NCI-H2171 (cell line): ENCODE measurements around the gene ATP10A.
A peak's percentile ranks its signal among the peaks of the same experiment; 100 is the strongest.
"Not testable (repeated sequence)": the region's sequence is repeated elsewhere in the genome, so short reads cannot be mapped to it uniquely, and the experiment has no call there.

ENCODE experiments used
- DNase-seq: peaks from one replicate; lab custom pipeline; 2025; lab: John Stamatoyannopoulos, UW

Gene ATP10A

DNA sequence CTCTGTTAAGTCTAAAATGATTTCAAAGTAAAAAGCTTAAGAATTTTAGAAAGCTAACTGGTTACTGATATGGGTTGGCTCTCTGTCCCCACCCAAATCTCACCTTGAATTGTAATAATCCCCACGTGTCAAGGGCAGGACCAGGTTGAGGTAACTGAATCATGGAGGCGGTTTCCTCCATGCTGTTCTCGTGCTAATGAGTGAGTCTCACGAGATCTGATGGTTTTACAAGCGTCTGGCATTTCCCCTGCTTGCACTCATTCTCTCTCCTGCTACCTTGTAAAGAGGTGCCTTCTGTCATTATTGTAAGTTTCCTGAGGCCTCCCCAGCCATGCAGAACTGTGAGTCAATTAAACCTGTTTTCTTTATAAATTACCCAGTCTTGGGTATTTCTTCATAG lies 7.1 kb downstream of the ATP10A start:
- DNase-seq, result not testable (repeated sequence)

DNA sequence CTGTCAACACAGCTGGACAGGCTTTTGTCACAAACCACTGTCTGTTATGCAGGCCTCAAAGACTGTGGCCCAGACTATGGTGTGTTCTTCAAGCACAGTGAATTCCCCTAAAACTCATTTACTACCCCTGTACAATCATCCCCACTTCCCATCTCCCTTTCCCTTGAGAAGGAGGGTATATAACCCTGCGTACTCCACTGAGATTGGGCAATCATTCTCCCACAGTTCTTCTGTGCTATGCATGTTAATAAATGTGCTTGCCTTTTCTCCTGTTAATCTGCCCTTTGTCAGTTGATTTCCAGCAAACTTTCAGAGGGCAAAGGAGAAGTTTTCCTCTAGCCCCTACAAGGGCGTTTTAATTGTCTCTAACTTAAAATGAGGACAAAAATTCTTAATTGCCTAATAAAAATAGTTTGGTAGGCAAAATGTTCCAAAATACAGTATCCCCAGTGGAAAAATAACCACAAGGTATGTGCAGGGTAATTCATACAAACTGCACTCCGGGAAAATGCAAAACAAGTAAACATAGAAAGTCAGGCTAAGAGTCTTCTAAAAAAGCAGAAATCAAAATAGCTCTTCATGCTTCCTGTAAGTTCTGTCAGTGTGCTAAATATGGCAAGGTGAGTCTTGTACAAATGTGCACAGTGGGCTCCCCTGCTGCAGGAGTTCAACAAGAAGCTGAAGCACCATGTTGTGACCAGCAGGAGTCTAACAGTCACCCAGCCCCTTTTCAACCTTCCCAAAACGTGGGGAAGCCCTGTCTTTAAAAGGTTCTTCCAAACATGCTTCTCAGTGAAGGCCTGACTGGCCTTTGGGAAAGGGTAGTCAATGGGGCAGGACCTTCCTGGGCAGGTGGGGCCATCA lies 10.2 kb downstream of the ATP10A start:
- DNase-seq, result no peak

DNA sequence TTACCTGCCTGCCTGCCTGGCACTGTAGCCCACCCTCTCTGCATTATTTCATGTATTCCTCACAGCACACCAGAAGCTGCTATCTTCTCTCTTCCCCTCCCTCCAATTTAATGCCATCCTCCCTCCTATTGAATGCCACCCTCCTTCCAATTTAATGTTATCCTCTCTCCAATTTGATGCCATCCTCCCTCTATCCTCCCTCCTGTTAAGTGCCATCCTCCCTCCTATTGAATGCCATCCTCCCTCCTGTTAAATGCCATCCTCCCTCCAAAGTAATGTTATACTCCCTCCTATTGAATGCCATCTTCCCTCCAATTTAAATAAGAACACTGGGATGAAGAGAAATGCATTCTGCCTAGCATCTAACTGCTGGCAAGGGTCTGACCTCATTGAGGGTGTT lies 11.1 kb downstream of the ATP10A start:
- no peak for DNase-seq

DNA sequence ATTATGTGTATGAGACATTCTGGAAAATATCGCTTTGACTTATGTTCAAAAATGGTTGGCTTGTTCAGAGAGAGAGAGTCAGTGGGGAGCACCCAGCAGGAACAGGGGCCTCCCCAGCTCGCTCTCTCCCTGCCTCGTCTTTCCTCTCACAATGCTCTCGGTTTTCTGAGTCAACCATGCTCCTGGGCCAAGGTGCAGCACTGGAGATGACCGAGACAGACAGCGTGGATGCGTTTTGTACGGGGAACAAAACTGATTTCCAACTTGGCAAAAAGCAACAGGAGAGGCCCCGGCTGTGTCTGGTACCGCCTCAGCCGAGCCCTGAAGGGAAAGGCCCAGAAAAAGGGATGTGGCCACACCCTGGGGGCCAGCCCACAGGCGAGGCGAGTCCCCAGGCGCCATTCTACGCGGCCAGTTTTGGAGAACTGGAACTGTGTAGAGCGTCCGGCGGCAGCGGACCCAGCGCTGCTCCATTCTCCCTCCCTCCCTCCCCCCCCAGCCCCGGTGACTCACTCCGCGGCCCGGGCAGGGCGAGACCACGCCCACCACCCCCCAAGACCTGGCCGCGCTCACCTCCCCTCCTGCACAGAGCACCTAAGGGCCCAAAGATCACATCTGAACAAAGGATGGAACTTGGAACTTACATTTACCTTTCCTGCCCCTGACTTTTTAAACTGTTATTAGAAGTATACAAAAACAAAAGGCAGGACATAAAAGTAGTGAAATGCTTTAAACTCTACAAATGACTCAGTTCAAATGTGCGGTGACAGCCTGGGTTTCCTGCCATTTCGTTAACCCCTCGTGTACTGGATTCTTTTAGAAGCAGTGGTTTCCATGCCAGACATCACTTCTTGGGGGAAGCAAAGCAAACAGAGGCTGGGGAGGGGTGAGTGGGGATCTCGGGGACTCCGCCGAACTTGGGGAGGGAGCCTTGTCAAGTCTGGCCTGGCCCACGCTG lies 12.7 kb downstream of the ATP10A start:
- DNase-seq, result no peak

DNA sequence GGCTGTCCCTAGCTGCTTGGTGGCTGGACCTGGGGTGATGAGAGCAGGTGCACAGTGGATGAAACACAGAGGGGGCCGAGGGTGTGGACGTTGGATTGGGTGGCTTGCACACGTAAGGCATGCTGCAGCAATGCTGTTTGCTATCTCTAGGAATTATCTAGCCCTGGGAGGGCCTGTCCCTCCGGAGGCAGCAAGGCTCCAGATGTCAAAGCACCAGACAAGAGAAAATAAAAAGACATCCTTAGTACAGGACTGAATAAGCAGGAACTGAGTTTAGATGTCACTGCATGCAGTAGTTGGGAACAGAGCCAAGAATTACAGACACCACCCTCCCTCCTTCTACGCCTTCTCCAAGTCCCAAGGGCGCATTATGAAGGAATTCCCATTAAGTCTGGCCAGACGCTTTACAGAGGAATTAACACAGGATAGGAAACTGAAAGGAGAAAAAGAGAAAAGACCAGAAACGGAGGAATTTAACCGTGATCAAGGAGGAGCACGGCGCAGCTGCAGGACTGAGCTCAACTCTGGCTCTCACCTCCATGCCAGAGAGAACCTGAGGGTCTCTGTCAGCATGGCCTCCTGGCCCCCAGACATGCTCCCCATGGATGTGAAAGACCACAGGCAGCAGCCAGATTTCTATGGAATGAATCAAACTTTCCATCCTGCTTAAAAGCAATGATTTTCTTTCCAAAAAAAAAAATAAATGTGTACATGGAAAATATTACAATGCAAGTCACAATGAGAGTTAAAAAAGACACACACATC lies 13.8 kb downstream of the ATP10A start:
- no peak for DNase-seq

DNA sequence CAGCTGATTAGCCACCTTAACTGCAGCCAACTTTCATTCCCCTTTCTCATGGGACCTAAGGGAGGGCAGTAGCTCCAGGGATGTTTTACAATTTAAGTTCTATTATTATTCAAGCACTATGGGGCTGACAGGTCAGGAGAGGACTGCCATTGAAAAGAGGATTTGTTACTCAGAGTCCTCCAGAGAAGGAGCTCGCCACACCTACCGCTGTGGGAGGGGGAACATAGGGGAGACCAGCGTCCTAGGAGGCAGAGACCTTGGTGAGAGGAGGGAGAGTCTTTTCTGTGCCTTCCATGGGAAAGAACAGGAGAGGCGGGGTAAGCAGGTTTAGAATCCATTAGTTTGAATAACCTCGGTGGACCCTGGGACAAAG lies 14.4 kb downstream of the ATP10A start:
- DNase-seq, result no peak

DNA sequence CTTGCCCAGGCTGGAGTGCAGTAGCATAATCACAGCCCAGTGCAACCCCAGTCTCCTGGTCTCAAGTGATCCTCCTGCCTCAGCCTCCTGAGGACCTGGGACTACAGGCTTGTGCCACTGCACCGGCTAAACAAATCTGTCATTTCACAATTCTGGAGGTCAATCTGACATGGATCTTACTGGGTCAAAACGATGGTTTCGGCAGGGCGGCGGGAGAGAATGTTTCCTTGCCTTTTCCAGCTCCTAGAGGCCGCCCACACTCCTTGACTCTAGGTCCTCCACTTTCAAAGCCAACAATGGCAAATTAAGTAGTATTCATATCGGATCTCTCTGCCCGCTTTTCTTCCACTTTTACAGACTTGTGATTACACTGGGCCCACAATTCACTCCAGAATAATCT lies 14.8 kb downstream of the ATP10A start:
- DNase-seq, result no peak

DNA sequence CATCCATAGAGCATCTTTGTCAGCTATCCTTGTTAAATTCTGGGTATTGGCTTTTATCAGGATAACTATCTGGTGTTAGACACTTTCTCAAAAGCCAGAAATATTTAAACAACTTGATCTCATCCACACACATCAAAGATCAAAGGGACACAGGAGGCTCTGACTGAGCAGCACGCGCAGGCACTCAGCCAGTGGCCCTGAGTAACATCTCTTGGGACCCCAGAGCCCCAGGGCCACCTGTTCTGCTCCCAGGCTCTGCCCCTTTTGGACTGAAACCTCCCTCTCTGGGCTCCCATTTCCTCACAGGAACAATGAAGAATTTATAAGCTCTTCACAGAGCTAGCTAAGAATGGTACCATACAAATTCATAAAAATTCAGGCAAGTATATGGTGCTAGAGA lies 16.1 kb downstream of the ATP10A start:
- DNase-seq, result peak; percentile 33

DNA sequence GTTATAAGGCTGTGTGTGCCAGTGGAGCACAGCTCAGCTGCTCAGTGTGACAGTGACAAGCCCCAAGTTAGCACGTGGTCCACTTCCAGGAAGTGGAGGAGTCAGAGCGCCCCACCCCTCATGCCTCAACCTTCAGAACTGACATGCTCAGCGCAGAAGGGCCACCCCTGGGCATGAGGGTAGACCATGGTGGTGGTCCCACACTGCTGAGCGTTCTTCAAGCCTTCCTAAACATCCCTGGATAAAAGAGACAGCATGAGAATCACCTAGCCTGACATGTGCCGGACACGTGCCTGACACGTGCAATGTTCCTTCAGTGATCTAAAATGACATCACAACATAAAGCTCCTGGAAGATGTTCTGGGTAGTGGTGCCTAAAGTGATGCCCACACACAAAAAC lies 16.8 kb downstream of the ATP10A start:
- DNase-seq, result no peak

DNA sequence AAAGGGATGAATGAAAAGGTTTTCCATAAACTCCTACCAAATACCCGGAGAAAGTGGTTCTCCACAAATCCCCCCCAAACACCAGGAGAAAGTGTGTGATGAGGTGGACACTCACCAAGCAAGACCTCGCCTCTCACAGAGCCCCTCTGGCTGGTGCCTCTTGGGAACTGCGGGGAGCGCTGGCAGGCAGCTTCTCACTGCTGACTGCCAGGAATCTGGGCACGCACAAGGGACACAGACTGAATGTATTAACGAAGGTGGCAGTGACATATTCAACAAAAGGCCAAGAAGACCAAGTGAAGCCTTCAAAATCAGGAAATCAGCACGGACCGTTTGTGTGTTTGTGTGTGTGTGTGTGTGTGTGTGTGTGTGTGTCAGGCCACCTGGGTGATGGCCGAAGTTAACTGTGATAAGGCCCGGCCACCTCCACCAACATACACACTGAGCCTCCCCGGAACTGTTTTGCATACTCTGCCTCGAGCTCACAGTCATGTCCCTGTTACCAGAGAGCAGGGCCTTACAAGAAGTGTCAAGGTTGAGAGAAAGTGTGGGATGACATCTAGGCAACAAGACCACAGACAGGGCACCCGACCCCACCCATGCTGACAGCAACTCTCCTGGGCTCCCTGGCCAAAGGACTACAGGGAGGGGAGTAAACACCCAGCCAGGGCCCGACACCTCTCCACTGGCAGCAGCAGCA lies 18.0 kb downstream of the ATP10A start:
- no peak for DNase-seq

DNA sequence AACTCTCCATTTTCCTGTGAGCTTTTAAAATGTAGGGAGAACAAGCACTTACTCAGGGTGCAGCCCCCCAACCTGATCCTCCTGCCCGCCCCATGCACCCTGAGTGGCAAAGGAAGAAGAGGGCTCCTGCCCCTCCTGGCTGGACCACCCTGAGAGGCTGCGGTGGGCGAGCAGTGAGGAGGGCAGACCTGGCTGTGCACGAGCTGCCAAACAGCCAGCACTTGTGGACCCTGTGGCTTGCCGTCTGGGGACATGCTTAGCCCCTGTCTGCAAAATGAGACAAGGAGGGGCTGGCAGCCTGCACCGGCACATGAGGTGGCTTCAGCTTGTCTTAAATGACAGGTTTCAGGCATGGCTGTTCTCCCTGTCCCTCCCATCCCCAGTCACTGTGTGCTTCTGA lies 18.6 kb downstream of the ATP10A start:
- DNase-seq, result no peak

DNA sequence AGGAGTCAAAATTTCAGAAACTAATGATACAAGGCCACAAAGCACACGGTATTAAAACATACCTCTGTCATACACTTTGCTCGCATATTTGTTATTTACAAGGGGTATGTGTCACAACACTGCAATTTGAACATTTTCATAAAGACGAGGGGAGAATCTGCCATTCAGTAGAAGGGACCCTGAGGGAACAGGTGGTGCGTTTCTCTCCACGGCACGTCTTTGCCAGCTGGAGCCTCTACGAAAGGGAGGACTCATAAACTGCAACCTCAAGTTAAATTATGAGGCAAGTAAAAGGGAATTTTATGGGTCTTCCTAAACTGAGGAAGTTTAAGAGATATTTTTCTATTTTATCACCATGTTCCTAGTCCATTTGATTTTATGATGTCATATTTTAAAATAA lies 19.1 kb downstream of the ATP10A start:
- DNase-seq, result no peak

DNA sequence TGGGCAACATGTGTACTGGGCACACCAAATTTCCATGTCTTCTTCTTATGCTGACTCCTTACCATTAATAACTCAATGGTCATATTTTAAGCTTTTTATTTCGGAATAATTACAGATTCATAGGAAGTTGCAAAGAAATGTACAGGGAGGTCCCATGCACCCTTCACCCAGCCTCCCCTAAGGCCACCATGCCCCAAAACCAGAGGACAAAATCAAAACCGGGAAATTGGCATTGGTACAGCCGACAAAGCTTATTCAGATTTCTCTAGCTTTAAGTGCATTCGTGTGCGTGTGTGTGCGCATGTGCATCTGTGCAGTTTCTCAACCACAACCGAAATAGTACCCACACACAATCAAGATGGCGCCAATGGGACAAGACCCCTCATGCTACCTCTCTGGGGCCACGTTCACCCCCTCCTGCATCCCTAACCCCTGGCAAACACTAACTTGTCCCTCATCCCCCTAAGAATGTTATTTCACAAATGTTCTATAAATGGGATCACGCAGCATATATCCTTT lies 23.4 kb downstream of the ATP10A start:
- no peak for DNase-seq

DNA sequence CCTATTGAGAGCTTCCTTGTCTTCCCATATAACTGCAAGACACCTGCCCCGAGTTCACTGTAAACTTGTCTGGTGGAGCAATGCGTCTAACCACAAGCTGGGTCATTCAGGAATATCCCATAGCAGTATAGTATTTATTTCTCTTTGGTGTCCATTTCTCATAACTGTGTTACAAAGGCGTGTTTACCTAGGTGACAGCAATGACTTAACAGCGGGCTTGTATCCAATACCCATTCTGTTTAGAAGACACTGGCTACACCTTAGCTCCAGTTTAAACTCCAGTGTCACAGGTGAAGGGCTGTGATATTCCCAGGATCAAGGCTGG lies 24.3 kb downstream of the ATP10A start:
- DNase-seq, result no peak

DNA sequence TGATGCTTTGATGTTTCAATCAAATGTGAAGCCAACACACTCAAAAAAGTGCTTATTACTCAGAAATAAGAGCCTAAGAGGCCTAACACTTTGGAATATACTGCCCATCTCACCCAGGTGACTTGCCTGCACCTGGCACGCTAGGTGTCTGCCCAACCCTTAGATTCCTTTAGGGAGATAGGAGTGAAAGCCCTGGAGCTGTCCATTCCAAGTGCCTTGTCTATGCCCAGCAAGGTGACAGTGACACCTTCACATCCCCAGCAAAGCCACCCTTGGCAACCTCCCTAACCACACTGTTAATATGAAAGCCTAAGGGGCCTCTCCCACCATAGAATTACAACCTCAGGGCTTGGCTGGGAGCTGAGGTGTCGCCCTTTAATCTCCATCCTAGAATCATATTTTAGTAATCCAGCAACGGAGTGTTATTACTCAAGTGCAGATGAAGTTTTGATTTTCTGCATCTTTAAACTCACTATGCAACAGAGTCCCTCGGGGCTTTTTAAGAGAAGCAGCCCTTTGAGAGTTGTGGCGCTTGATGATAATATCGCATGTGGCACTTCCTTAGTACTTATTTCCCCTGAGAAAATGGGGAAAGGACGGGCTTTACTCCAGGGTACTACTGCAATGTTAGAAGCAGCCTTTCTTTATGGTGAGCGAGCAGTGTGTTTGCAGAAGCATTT lies 24.8 kb downstream of the ATP10A start:
- DNase-seq, result no peak

DNA sequence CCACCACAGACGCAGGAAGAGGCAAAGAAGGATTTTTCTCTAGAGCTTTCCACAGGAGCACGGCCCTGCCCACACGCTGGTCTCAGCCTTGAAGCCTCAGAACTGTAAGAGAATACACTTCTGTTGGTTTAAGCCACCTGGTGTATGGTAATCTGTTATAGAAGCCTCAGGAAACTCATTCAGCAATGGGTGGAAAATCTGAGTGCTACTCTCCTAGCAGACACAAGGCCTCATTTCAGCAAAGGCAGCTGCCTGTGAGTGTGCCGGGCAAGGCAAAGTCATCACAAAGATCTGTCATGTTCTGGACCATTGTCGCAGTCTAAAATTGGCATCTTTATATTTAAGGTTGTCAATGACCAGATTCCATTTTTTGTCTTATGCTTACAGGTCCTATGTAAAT lies 31.0 kb downstream of the ATP10A start:
- no peak for DNase-seq

DNA sequence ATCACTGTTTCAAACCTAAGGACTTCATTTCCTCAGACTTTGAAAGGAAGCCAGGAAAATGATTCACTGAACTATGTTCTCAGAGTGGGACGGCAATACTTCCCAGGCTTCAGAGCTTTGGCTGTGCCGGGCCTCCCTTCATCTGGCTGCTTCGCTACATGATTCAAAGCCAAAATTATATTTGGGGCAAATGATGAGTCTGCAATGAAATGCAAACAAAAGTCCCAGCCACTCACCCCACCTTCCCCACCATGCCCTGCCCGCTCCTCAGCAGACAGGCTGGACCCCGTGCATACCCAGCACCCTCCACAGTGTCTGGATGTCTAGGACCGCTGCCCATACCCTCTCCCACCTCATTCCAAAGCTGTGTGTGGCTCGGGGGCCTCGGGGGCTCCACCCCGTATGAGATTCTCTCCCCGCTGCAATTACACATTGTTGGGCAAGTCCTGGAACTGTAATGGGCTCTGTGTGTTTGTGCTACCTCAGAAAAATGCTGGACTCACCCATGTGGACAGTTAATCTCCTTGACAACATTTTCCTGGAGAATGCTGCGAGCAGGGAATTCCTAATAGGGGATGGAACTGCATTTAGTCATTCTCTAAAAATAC lies 32.2 kb downstream of the ATP10A start:
- DNase-seq, result no peak

DNA sequence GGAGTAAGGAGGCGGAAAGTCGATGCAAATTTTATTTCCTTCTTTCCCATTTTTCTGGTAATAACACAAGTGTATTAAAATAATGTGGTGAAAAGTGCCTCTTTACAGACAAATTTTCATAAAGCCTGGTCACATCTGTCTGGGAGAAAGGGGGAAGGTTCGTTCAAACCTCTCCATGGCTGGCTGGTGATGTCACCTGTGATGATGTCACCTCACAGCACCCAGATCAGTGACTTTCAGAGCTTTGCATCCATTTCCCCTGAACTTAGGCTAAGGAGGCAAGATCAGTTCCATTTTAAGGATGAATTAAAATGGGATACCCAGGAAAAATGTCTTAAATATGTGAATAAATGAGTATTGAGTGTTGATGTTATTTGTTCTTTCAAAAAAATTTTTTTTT lies 34.1 kb downstream of the ATP10A start:
- DNase-seq, result no peak

DNA sequence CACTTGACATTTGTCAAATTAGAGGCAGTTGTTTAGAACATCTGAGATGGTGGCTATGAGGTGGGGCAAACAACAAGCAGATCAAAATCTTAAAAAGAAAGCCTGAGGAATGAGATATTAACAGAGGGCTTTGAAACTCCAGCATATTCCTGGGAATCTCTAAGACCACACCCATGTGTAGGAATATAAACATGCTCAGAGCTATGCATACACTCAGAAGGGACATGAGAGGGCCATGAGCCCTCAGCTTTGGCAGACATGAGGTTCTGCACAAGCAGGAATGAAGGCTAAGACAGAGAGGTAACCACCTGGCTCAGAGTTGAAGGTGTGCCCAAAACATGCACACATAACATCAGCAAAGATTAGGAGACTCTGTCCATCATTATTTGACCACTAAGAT lies 37.9 kb downstream of the ATP10A start:
- DNase-seq, result no peak

DNA sequence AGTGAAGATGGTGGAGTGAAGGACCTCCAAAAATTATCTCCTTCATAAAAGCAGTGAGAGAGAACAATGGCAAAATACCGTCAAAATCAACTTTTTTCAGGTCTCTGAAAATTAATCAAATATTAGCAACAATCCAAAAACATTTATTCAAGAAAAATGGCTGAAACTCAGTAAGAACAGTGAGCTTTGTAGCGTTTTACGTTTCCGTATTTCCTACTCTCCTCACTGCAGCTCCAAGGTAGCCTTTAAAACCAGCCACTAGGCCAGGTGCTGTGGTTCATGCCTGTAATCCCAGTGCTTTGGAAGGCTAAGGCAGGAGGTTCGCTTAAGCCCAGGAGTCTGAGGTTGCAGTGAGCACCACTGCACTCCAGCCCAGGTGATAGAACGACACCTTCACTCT lies 38.5 kb downstream of the ATP10A start:
- no peak for DNase-seq

DNA sequence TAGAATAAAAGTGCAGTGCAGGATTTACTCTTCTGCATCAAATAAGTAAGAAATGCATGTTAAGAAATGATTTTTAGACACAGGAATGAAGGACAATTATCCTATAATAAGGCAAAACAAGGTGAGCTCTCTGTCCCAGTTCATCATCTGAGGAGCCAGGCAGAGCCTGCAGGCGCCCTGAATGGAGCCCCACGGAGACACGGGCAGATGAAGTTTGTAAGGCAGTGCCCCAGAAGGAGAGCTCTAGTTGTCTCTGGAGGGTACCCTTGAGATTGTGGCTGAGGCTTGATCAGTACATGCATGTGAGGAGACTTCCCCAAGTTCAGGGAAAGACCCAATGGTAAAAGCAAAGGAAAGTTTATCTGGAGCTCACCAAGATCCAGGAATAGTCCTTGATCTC lies 50.3 kb downstream of the ATP10A start:
- no peak for DNase-seq
